Progenitor cell of endocrine pancreas (in vitro differentiated cells): Measurements from ENCODE around the gene RUNX2. TPM values are rescaled to one million over a fixed set of nuclear protein-coding genes. Genes with fewer than 3 reads are reported as not detected.

Source experiments
- DNase-seq: peaks from one replicate; pipeline ENCODE4 v3.0.0; 2021; ENCODE audit warnings: low spot score; ENCODE audit not compliant: unreplicated experiment
- H3K27ac Mint-ChIP-seq: 2 replicates; pipeline ENCODE4 v1.8.0; 2021; ENCODE audit warnings: mild to moderate bottlenecking, moderate library complexity, mixed read lengths
- H3K27me3 Mint-ChIP-seq: 2 replicates; pipeline ENCODE4 v1.8.0; 2021; ENCODE audit warnings: mixed read lengths
- H3K36me3 Mint-ChIP-seq: 2 replicates; pipeline ENCODE4 v1.8.0; 2022; ENCODE audit warnings: mixed read lengths; ENCODE audit not compliant: insufficient read depth
- H3K4me1 Mint-ChIP-seq: 2 replicates; pipeline ENCODE4 v1.8.0; 2021; ENCODE audit warnings: low read depth, mixed read lengths
- H3K4me3 Mint-ChIP-seq: 2 replicates; pipeline ENCODE4 v1.8.0; 2021; ENCODE audit warnings: low read depth, mild to moderate bottlenecking, moderate library complexity, mixed read lengths
- H3K9me3 Mint-ChIP-seq: 2 replicates; pipeline ENCODE4 v1.8.0; 2021; ENCODE audit warnings: low read depth, mixed read lengths
- total RNA-seq: library from RNA; stranded (reverse); gene quantifications from 2 replicates; pipeline ENCODE4 v1.2.1, GENCODE V29; 2021
- TF ChIP-seq, protein P1 (sequence below): fragments of 200-600 bp; sonication (generic); IDR thresholded peaks from one replicate; pipeline ENCODE4 v1.5.0; 2021; ENCODE audit warnings: antibody characterized with exemption, mild to moderate bottlenecking; ENCODE audit not compliant: unreplicated experiment

Gene RUNX2
- total RNA-seq, 1 donor from 2014 or later: 0.46 TPM

DNA sequence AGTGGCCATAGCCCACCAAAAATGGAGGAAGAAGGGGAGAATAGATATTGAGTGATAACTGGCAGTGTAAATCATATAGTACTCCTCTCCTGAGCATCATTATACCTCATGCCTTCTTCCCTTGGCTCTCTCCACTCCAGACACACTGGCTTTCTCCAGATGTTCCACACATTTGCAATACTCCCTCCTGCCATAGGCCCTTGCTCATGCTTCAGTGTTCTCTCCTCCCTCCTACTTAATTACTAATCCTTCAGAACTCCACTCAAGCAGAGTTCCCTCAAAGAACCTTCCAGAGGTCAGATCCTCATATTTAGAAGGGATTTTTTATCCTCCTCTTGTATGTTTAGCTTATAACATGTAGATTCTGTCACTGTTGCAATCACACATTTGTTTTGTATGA is 329.1 kb downstream of the RUNX2 start:
- Mint-ChIP-seq H3K4me3 (no peak overlapping the region), H3K27ac (no peak overlapping the region), H3K4me1 (no peaks in the 10 kb centered on the region), H3K9me3 (no peaks in the 10 kb centered on the region), H3K27me3 (peaks cover 57% of the 10 kb centered on the region), H3K36me3 (no peaks in the 10 kb centered on the region)
- no peak for DNase-seq
- TF ChIP-seq, protein P1, sequence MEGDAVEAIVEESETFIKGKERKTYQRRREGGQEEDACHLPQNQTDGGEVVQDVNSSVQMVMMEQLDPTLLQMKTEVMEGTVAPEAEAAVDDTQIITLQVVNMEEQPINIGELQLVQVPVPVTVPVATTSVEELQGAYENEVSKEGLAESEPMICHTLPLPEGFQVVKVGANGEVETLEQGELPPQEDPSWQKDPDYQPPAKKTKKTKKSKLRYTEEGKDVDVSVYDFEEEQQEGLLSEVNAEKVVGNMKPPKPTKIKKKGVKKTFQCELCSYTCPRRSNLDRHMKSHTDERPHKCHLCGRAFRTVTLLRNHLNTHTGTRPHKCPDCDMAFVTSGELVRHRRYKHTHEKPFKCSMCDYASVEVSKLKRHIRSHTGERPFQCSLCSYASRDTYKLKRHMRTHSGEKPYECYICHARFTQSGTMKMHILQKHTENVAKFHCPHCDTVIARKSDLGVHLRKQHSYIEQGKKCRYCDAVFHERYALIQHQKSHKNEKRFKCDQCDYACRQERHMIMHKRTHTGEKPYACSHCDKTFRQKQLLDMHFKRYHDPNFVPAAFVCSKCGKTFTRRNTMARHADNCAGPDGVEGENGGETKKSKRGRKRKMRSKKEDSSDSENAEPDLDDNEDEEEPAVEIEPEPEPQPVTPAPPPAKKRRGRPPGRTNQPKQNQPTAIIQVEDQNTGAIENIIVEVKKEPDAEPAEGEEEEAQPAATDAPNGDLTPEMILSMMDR: no peak

DNA sequence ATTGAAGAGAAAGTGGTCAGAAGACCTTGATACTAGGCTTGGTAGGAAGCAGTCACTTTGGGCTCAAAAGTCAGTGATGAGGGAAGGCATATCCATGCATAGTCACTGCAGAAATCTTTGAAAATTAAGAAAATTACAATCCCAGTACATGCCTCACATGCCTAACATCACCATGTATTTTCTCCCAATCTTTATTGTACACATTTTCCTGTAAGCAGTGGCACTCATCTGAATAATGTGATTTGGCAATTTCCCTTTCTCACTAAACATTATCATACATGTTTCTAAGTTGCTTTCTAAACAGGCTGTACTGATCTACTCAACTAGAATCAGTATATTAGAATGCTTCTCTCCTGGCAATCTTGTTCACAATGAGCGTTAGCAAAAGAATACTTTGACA is 330.3 kb downstream of the RUNX2 start:
- Mint-ChIP-seq H3K36me3 (no peaks in the 10 kb centered on the region), H3K9me3 (no peaks in the 10 kb centered on the region), H3K27me3 (peaks cover 62% of the 10 kb centered on the region), H3K27ac (no peak overlapping the region), H3K4me3 (no peak overlapping the region), H3K4me1 (no peaks in the 10 kb centered on the region)
- DNase-seq: no peak
- TF ChIP-seq, protein P1: no peak

DNA sequence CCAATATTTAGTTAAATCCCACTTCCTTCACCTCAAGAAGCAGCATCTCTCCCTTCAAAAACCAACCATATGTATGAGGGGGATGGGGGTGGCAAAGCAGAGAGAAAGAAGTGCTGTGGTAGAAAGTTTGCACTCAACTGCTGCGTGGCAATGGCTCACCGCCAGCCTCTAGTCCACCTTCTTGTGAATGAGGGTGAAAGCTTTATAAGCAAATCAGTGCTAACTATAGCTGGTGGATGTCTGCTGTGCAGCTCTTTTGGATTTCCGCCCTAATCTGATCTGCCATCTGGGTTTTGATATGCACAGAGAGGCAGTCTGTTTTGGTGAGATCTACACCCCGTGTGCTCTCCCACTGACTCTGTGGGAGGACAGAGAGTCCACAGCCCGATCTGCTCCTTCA is 330.8 kb downstream of the RUNX2 start:
- Mint-ChIP-seq H3K4me3 (no peak overlapping the region), H3K9me3 (no peaks in the 10 kb centered on the region), H3K27me3 (peaks cover 64% of the 10 kb centered on the region), H3K36me3 (no peaks in the 10 kb centered on the region), H3K4me1 (peaks cover 2% of the 10 kb centered on the region), H3K27ac (no peak overlapping the region)
- no peak for DNase-seq
- TF ChIP-seq, protein P1: no peak

DNA sequence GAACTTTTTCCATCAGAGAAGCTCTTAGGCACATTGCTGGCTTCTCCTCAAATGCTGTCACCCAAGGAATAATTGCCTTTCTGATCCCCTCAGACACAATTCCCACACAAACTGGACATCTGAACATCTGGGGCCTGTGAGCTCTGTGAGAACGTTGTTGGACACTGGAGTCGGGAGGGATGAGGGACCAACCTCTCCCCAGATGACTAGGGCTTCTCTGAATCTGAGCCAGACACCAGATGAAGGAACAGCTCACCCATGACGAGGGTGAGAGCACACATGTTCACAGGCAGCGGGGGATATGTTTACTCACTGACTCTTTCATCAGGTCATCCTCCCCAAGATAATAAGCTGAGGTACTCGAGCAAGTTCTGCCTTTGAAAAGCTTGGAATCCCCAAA is 333.5 kb downstream of the RUNX2 start:
- peaks cover 4% of the 10 kb centered on the region for H3K4me1 Mint-ChIP-seq

DNA sequence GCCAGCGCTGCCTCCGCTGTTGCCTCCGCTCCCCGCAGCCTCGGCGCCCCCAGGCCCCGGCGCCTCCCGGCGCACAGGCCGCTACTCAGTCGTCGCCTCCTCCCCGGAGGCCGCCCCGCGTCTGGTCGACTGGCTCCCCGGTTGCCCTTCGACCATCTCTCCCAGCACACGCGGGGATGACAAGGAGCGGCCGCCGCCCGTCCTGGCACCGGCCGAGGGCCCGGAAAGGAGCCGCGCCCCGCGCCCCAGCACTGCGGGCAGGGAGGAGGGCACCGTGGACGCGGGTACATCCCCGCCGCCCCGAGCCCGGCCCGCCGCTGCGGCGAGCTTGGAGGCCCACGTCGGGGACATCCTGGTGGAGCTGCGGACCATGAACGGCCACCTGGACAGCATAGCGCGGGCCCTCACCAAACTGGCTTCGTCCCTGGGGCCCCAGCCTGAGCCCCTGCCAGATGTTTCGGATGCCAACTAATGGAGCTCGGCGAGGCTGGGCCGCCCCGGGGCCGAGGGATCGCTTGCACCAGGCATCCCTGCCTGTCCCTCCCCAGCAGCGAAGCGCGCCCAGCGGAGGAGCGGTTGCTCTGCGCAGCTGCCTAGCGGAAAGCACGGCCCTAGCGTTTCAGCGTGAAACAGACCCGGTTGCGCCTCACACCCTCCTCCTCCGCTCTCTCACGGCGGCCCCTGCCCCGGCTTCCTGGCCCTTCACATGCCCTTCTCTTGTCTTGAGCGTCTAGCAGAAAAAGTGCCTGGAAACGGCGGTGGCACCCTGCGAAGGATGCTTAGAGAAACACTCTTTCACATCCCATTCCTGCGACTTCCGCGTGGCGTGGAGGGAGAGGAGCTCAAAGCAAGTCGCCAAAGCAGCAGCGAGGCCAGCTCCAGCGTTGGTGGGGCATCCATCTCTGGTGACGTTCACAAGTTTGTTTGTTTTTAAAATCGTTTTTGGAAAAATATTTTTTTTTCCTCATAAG is 335.4 kb downstream of the RUNX2 start:
- H3K4me3 Mint-ChIP-seq: peak overlapping the region; percentile 28

More for the DNA sequence above, 333.5 kb downstream of the RUNX2 start:
- no peak for DNase-seq
- H3K4me3 Mint-ChIP-seq: no peak overlapping the region
- no peak overlapping the region for H3K27ac Mint-ChIP-seq
- peaks cover 85% of the 10 kb centered on the region for H3K27me3 Mint-ChIP-seq
- no peaks in the 10 kb centered on the region for H3K9me3 Mint-ChIP-seq
- TF ChIP-seq, protein P1: no peak
- no peaks in the 10 kb centered on the region for H3K36me3 Mint-ChIP-seq

More for the DNA sequence above, 335.4 kb downstream of the RUNX2 start:
- peak; percentile 17 for DNase-seq
- H3K27ac Mint-ChIP-seq: no peak overlapping the region
- no peaks in the 10 kb centered on the region for H3K9me3 Mint-ChIP-seq
- TF ChIP-seq, protein P1: peak; percentile 20
- peaks cover 4% of the 10 kb centered on the region for H3K4me1 Mint-ChIP-seq
- peaks cover 84% of the 10 kb centered on the region for H3K27me3 Mint-ChIP-seq
- H3K36me3 Mint-ChIP-seq: no peaks in the 10 kb centered on the region
